Spleen (tissue), 7 donors: Measurements from ENCODE around the gene SOX13.

Experiments used
- POLR2A ChIP-seq, 3 donors: fragments of 450-650 bp; IDR thresholded peaks; one replicate each; pipeline ENCODE4 v1.5.1; 2017; ENCODE audit warnings: antibody characterized with exemption in 3 of 3, mild to moderate bottlenecking in 1 of 3
- TF ChIP-seq, protein P1 (sequence below), 11 experiments: fragments of 200-600 bp in 7 of 11; fragments of 450-650 bp in 4 of 11; sonication (generic) in 4 of 11; IDR thresholded peaks in 8 of 11; conservative IDR thresholded peaks in 3 of 11; 1 replicate in 7 of 11; 2 replicates in 4 of 11; pipeline versions ENCODE4 v1.4.0 to v1.8.0; 2016 to 2021; ENCODE audit warnings: antibody characterized with exemption in 11 of 11, inconsistent platforms in 4 of 11, mild to moderate bottlenecking in 1 of 11
- donor health status: DM: no; HTN: no; CAD: no; lungs with moderate emphysema.
- donor health status: DM: no; HTN: no; CAD: no.
- donor health status: DM: no; HTN: no; CAD: no.

GRCh38 chr1:204161609-204162493 lies 88.9 kb downstream of the SOX13 start:
- TF ChIP-seq, protein P1, sequence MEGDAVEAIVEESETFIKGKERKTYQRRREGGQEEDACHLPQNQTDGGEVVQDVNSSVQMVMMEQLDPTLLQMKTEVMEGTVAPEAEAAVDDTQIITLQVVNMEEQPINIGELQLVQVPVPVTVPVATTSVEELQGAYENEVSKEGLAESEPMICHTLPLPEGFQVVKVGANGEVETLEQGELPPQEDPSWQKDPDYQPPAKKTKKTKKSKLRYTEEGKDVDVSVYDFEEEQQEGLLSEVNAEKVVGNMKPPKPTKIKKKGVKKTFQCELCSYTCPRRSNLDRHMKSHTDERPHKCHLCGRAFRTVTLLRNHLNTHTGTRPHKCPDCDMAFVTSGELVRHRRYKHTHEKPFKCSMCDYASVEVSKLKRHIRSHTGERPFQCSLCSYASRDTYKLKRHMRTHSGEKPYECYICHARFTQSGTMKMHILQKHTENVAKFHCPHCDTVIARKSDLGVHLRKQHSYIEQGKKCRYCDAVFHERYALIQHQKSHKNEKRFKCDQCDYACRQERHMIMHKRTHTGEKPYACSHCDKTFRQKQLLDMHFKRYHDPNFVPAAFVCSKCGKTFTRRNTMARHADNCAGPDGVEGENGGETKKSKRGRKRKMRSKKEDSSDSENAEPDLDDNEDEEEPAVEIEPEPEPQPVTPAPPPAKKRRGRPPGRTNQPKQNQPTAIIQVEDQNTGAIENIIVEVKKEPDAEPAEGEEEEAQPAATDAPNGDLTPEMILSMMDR (IDR thresholded peaks at IDR 0.05 in 8 of 11, conservative IDR thresholded peaks at IDR 0.05 in 3 of 11) = no peak
- TF ChIP-seq POLR2A (IDR thresholded peaks at IDR 0.05) = no peak
